Activated CD8-positive, alpha-beta memory T cell treated with anti-CD3 and anti-CD28 coated beads for 4 hours (primary cell): ENCODE measurements around the gene PPARD.
A peak's percentile ranks its signal among the peaks of the same experiment; 100 is the strongest.
"Not testable (repeated sequence)": the region's sequence is repeated elsewhere in the genome, so short reads cannot be mapped to it uniquely, and the experiment has no call there.

ENCODE experiments used
- DNase-seq, 2 donors: peaks; one replicate each; pipeline ENCODE4 v3.0.0-alpha.2; 2020; ENCODE audit warnings: low read depth in 2 of 2

The PPARD gene

GRCh38 chr6:35342258-35343091 lies at the start of gene PPARD:
Gene PPARD, plus strand, starts transcription at chr6:35342558. Its CDS starts 68,530 bp downstream, at chr6:35411088.
- DNase-seq = peak; percentile 94

GRCh38 chr6:35293681-35294080 lies 48.7 kb upstream of the PPARD start:
- DNase-seq = no peak

GRCh38 chr6:35294308-35294945 lies 47.9 kb upstream of the PPARD start:
- no peak for DNase-seq

GRCh38 chr6:35295036-35295435 lies 47.3 kb upstream of the PPARD start:
- DNase-seq = no peak

GRCh38 chr6:35295521-35296315 lies 46.6 kb upstream of the PPARD start:
- DNase-seq = no peak

GRCh38 chr6:35296931-35297600 lies 45.3 kb upstream of the PPARD start:
- DNase-seq = no peak

- peak; percentile 78 to 81 for DNase-seq
These were observed 44.5 kb upstream of the PPARD start, which contains the start of gene DEF6 for GRCh38 chr6:35297601-35298481. Gene DEF6, plus strand, starts transcription at chr6:35297818. Its CDS starts 39 bp downstream, at chr6:35297857.

- DNase-seq = no peak
These were observed 43.7 kb upstream of the PPARD start for GRCh38 chr6:35298625-35299140.

GRCh38 chr6:35299674-35300073 lies 42.7 kb upstream of the PPARD start:
- DNase-seq = no peak

GRCh38 chr6:35300848-35301247 lies 41.5 kb upstream of the PPARD start:
- DNase-seq = no peak

- peak; percentile 80 to 83 for DNase-seq
These were observed 39.6 kb upstream of the PPARD start for GRCh38 chr6:35302604-35303241.

GRCh38 chr6:35304299-35304698 lies 38.1 kb upstream of the PPARD start:
- no peak for DNase-seq

GRCh38 chr6:35305117-35305516 lies 37.2 kb upstream of the PPARD start:
- no peak for DNase-seq

- DNase-seq = not testable (repeated sequence)
These were observed 35.2 kb upstream of the PPARD start for GRCh38 chr6:35307138-35307537.

GRCh38 chr6:35308543-35308942 lies 33.8 kb upstream of the PPARD start:
- DNase-seq = not testable (repeated sequence)

GRCh38 chr6:35309611-35310264 lies 32.6 kb upstream of the PPARD start:
- no peak for DNase-seq

- DNase-seq = no peak
These were observed 32.0 kb upstream of the PPARD start for GRCh38 chr6:35310265-35310831.

- DNase-seq = no peak
These were observed 30.8 kb upstream of the PPARD start for GRCh38 chr6:35311390-35312075.
